Body of pancreas (tissue), 4 donors: Measurements from ENCODE around the gene CAMTA1. TPM values are rescaled to one million over a fixed set of nuclear protein-coding genes. Genes with fewer than 3 reads are reported as not detected.
A peak's percentile ranks its signal among the peaks of the same experiment; 100 is the strongest.
"Not testable (repeated sequence)": the region's sequence is repeated elsewhere in the genome, so short reads cannot be mapped to it uniquely, and the experiment has no call there.

Experiments
- ATAC-seq: fragments of 150-250 bp; one replicate; pipeline ENCODE4 v1.9.1; 2016
- DNase-seq, 4 donors: peaks; one replicate each; pipeline ENCODE4 v3.0.0-alpha.2; 2019
- H3K27ac ChIP-seq, 4 donors: fragments of 200-600 bp; sonication (generic); 1 replicate in 3 of 4; 2 replicates in 1 of 4; pipeline versions ENCODE4 v1.5.1 to v1.6.1; 2016 to 2019; ENCODE audit warnings: mild to moderate bottlenecking in 1 of 4, mixed read lengths in 1 of 4, moderate library complexity in 1 of 4
- H3K27me3 ChIP-seq, 2 donors: fragments of 200-600 bp; sonication (generic); one replicate each; pipeline ENCODE4 v1.6.0; 2016; ENCODE audit warnings: mild to moderate bottlenecking in 1 of 2
- H3K36me3 ChIP-seq, 2 donors: fragments of 200-600 bp; sonication (generic); replicated peaks in 1 of 2; 2 replicates each; pipeline ENCODE4 v1.5.1; 2016; ENCODE audit warnings: low read depth in 2 of 2; ENCODE audit not compliant: insufficient read depth in 1 of 2
- H3K4me1 ChIP-seq: fragments of 200-600 bp; sonication (generic); one replicate; pipeline ENCODE4 v1.6.0; 2016
- H3K4me3 ChIP-seq, 2 donors: fragments of 200-600 bp; sonication (generic); 1 replicate in 1 of 2; 2 replicates in 1 of 2; pipeline ENCODE4 v1.5.1; 2016 to 2019
- H3K9me3 ChIP-seq, 3 donors: fragments of 200-600 bp; sonication (generic); 1 replicate in 2 of 3; 2 replicates in 1 of 3; pipeline ENCODE4 v1.5.1; 2016
- CTCF ChIP-seq, 7 experiments: fragments of 450-650 bp in 4 of 7; fragments of 200-600 bp in 3 of 7; sonication (generic) in 3 of 7; IDR thresholded peaks; one replicate each; pipeline ENCODE4 v1.5.1; 2016 to 2019; ENCODE audit warnings: antibody characterized with exemption in 7 of 7
- POLR2A ChIP-seq, 3 donors: fragments of 450-650 bp; IDR thresholded peaks; one replicate each; pipeline ENCODE4 v1.6.1; 2016; ENCODE audit warnings: antibody characterized with exemption in 3 of 3, mild to moderate bottlenecking in 2 of 3
- WGBS, 2 donors: methylation state at CpG; one replicate each; pipeline ENCODE4 v1.1.5; 2017; 5-methylcytosine and 5-hydroxymethylcytosine counted together
- intact Hi-C: fragments of 100-400 bp; cut with DNase I; formaldehyde crosslinking; loops from one replicate; pipeline ENCODE4 v1.15.1; 2023
- total RNA-seq, 2 donors: library from RNA; depleted of rRNA; stranded (reverse); fragments of >200 nt; gene quantifications; one replicate each; pipeline ENCODE4 v1.1.0, GENCODE V29; 2016

CAMTA1 gene
- total RNA-seq, 2 donors from 2014 or later: 36.3 to 59.7 TPM

GRCh38 chr1:6824665-6825368 lies 39.6 kb downstream of the CAMTA1 start:
- Histone ChIP-seq H3K4me3 (no peak overlapping the region), H3K9me3 (no peaks in the 10 kb centered on the region), H3K4me1 (peaks cover 75% of the 10 kb centered on the region), H3K27me3 (no peaks in the 10 kb centered on the region), H3K36me3 (no peaks in the 10 kb centered on the region), H3K27ac (peak overlapping the region in 2 of 4 donors; percentile 62 to 81)
- WGBS, 2 donors: 76 to 77% methylated on average over 6 of the region's 6 CpGs
- ATAC-seq (no peak), DNase-seq (peak in 2 of 4 donors; percentile 12 to 22)
- intact Hi-C loops: no loop called here
- no peak for TF ChIP-seq CTCF (IDR thresholded peaks at IDR 0.05)
- TF ChIP-seq POLR2A (IDR thresholded peaks at IDR 0.05): no peak

- Histone ChIP-seq H3K27me3 (no peaks in the 10 kb centered on the region), H3K4me1 (peaks cover 65% of the 10 kb centered on the region), H3K4me3 (no peak overlapping the region), H3K27ac (peak overlapping the region in 3 of 4 donors; percentile 62 to 81 (median 67)), H3K9me3 (no peaks in the 10 kb centered on the region), H3K36me3 (no peaks in the 10 kb centered on the region)
- DNase-seq (no peak), ATAC-seq (no peak)
- 30 to 35% methylated on average over 4 of the region's 4 CpGs for WGBS, 2 donors
- no peak for TF ChIP-seq POLR2A (IDR thresholded peaks at IDR 0.05)
- no peak for TF ChIP-seq CTCF (IDR thresholded peaks at IDR 0.05)
- intact Hi-C loops: no loop called here
Measured at GRCh38 chr1:6825828-6826227, 40.6 kb downstream of the CAMTA1 start.

GRCh38 chr1:6827079-6827478 lies 41.8 kb downstream of the CAMTA1 start:
- H3K27ac ChIP-seq: peak overlapping the region in 1 of 4 donors; percentile 81

GRCh38 chr1:6827630-6828165 lies 42.4 kb downstream of the CAMTA1 start:
- Histone ChIP-seq H3K9me3 (no peaks in the 10 kb centered on the region), H3K36me3 (no peaks in the 10 kb centered on the region), H3K4me3 (no peak overlapping the region), H3K4me1 (peaks cover 60% of the 10 kb centered on the region), H3K27ac (no peak overlapping the region), H3K27me3 (no peaks in the 10 kb centered on the region)
- intact Hi-C loops: no loop called here
- no peak for DNase-seq
- WGBS, 2 donors: 87 to 91% methylated on average over 10 of the region's 10 CpGs
- TF ChIP-seq CTCF (IDR thresholded peaks at IDR 0.05): no peak
- no peak for TF ChIP-seq POLR2A (IDR thresholded peaks at IDR 0.05)
- ATAC-seq: no peak

More at GRCh38 chr1:6827079-6827478, 41.8 kb downstream of the CAMTA1 start:
- TF ChIP-seq CTCF (IDR thresholded peaks at IDR 0.05) (no peak), POLR2A (IDR thresholded peaks at IDR 0.05) (no peak)
- ATAC-seq: no peak
- Histone ChIP-seq H3K9me3 (no peaks in the 10 kb centered on the region), H3K4me3 (no peak overlapping the region), H3K27me3 (no peaks in the 10 kb centered on the region), H3K36me3 (no peaks in the 10 kb centered on the region), H3K4me1 (peaks cover 60% of the 10 kb centered on the region)
- intact Hi-C loops: no loop called here
- 71 to 76% methylated on average over 3 of the region's 3 CpGs for WGBS, 2 donors
- no peak for DNase-seq

- DNase-seq (no peak), ATAC-seq (no peak)
- Histone ChIP-seq H3K4me1 (peaks cover 35% of the 10 kb centered on the region), H3K9me3 (no peaks in the 10 kb centered on the region), H3K4me3 (no peak overlapping the region), H3K36me3 (no peaks in the 10 kb centered on the region), H3K27ac (no peak overlapping the region), H3K27me3 (no peaks in the 10 kb centered on the region)
- WGBS, 2 donors: 60 to 76% methylated on average over 1 of the region's 1 CpG
- intact Hi-C loops: no loop called here
- TF ChIP-seq CTCF (IDR thresholded peaks at IDR 0.05) (no peak), POLR2A (IDR thresholded peaks at IDR 0.05) (no peak)
Measured at GRCh38 chr1:6831366-6831765, 46.1 kb downstream of the CAMTA1 start.

- H3K36me3 ChIP-seq, H3K9me3 ChIP-seq, intact Hi-C loops, H3K4me3 ChIP-seq, H3K27me3 ChIP-seq, ATAC-seq, DNase-seq: not testable (repeated sequence)
- H3K4me1 ChIP-seq: peaks cover 28% of the 10 kb centered on the region
- peak overlapping the region in 1 of 4 donors; percentile 3 for H3K27ac ChIP-seq
- WGBS, 2 donors: 30 to 46% methylated on average over 2 of the region's 2 CpGs
Measured at GRCh38 chr1:6832006-6832405, 46.8 kb downstream of the CAMTA1 start.
